ENCODE data around the gene CMTM6.
A peak's percentile ranks its signal among the peaks of the same experiment; 100 is the strongest.

Gene CMTM6

DNA sequence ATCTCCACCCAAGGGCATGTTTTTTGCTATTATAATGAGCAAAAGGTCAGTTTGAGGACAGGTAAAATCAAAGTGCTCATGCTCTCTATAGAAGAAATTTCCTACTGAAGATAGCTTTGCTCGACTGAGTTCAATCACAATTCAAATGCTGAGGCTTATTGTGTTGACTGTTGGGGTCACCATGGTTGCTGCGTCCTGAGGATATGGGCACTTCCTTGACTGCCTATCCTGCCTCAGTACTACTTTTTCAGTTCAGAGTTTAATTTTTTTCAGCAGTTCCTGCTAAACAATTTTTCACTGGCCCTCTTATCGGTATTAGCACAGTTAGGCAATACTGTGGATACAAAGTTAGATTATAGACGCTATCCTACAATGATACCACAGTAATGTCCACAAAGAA is 3.8 kb upstream of the CMTM6 start:
- Histone ChIP-seq H3K9ac (ENCODE audit: low read length) (no peak overlapping the region), H3K27ac (ENCODE audit: low read length) (no peak overlapping the region), H3F3A (ENCODE audit: insufficient read depth, low read length) (peaks cover 11% of the 10 kb centered on the region), H3K9me2 (replicated peaks; ENCODE audit: insufficient read depth, low read length) (no peaks in the 10 kb centered on the region), H3K4me1 (ENCODE audit: low read length) (0 out of 2 replicates have a peak, but pooled peaks cover 3% of the 10 kb centered on the region), H2AFZ (ENCODE audit: low read length) (no peak overlapping the region), H4K20me1 (ENCODE audit: insufficient read depth, low read length) (no peaks in the 10 kb centered on the region), H3K4me3 (ENCODE audit: low read length) (no peak overlapping the region), H3K36me3 (replicated peaks; ENCODE audit: insufficient read depth, low read length) (no peaks in the 10 kb centered on the region), H3K27me3 (replicated peaks; ENCODE audit: insufficient read depth, low read length) (no peaks in the 10 kb centered on the region), H3K9me3 (replicated peaks; ENCODE audit: insufficient read depth, low read length) (no peaks in the 10 kb centered on the region), H3K79me2 (ENCODE audit: low read length) (peaks cover 11% of the 10 kb centered on the region), H3K4me2 (ENCODE audit: low read depth, low read length) (no peak overlapping the region)
- no peak for DNase-seq
- TF ChIP-seq, protein P1, sequence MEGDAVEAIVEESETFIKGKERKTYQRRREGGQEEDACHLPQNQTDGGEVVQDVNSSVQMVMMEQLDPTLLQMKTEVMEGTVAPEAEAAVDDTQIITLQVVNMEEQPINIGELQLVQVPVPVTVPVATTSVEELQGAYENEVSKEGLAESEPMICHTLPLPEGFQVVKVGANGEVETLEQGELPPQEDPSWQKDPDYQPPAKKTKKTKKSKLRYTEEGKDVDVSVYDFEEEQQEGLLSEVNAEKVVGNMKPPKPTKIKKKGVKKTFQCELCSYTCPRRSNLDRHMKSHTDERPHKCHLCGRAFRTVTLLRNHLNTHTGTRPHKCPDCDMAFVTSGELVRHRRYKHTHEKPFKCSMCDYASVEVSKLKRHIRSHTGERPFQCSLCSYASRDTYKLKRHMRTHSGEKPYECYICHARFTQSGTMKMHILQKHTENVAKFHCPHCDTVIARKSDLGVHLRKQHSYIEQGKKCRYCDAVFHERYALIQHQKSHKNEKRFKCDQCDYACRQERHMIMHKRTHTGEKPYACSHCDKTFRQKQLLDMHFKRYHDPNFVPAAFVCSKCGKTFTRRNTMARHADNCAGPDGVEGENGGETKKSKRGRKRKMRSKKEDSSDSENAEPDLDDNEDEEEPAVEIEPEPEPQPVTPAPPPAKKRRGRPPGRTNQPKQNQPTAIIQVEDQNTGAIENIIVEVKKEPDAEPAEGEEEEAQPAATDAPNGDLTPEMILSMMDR (IDR thresholded peaks at IDR 0.05; ENCODE audit: low read length), result no peak
- no peak for TF ChIP-seq EZH2 (optimal IDR thresholded peaks at IDR 0.05; ENCODE audit: low read depth, low read length)
- no peak for TF ChIP-seq EZH2phosphoT487 (IDR thresholded peaks at IDR 0.05; ENCODE audit: low read length)

DNA sequence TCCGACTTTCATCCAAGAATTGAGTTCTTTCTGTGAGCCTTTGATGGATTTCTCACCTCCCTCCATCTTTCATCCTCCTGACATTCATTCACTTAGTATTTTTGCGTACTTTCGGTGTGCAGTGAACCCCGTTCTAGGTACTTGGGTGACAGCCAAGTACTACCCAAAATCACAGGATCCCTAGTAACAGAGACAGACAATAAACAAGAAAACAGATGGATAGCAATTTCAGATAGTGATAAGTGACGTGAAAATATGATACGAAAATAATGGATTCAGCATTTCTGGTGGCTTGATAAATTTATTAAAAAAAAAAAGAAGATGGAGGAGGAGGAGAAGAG is 264 bp upstream of the CMTM6 start:
- Histone ChIP-seq H3F3A (ENCODE audit: insufficient read depth, low read length) (peaks cover 13% of the 10 kb centered on the region), H3K4me3 (ENCODE audit: low read length) (peak overlapping the region; percentile 99), H3K27ac (ENCODE audit: low read length) (peak overlapping the region; percentile 18; the same call in 1 of the 2 replicates), H3K79me2 (ENCODE audit: low read length) (peaks cover 34% of the 10 kb centered on the region), H3K4me1 (ENCODE audit: low read length) (0 out of 2 replicates have a peak, but pooled peaks cover 3% of the 10 kb centered on the region), H3K9me3 (replicated peaks; ENCODE audit: insufficient read depth, low read length) (no peaks in the 10 kb centered on the region), H3K9me2 (replicated peaks; ENCODE audit: insufficient read depth, low read length) (no peaks in the 10 kb centered on the region), H3K9ac (ENCODE audit: low read length) (peak overlapping the region; percentile 52; the same call in 1 of the 2 replicates), H3K36me3 (replicated peaks; ENCODE audit: insufficient read depth, low read length) (no peaks in the 10 kb centered on the region), H2AFZ (ENCODE audit: low read length) (peak overlapping the region; percentile 99), H3K27me3 (replicated peaks; ENCODE audit: insufficient read depth, low read length) (no peaks in the 10 kb centered on the region), H4K20me1 (ENCODE audit: insufficient read depth, low read length) (no peaks in the 10 kb centered on the region), H3K4me2 (ENCODE audit: low read depth, low read length) (peak overlapping the region; percentile 80; the same call in 1 of the 2 replicates)
- TF ChIP-seq EZH2phosphoT487 (IDR thresholded peaks at IDR 0.05; ENCODE audit: low read length) (no peak), EZH2 (optimal IDR thresholded peaks at IDR 0.05; ENCODE audit: low read depth, low read length) (no peak)
- peak; percentile 17 for DNase-seq

DNA sequence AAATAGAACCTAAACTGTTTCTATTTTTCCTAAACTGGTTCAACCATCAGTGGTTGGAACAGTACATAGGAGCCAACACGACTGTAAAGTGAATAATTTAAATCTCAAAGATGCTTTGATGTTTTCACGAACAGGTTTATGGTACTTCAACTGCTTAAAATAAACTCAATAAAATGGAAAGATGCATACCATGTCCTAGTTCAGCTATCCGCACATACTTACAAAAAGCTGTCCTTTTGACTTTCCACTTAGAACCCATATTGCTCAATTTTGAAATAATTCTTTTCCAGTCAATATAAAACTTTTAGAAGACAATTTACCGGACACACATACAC is 902 bp downstream of the CMTM6 start:
- H3K27me3 ChIP-seq (replicated peaks; ENCODE audit: insufficient read depth, low read length), result no peaks in the 10 kb centered on the region
- DNase-seq, result no peak
- peaks cover 13% of the 10 kb centered on the region for H3F3A ChIP-seq (ENCODE audit: insufficient read depth, low read length)
- no peaks in the 10 kb centered on the region for H3K9me2 ChIP-seq (replicated peaks; ENCODE audit: insufficient read depth, low read length)
- peak overlapping the region; percentile 86 for H3K27ac ChIP-seq (ENCODE audit: low read length)
- peak overlapping the region; percentile 90 for H2AFZ ChIP-seq (ENCODE audit: low read length)
- 0 out of 2 replicates have a peak, but pooled peaks cover 3% of the 10 kb centered on the region for H3K4me1 ChIP-seq (ENCODE audit: low read length)
- peak overlapping the region; percentile 85 for H3K4me2 ChIP-seq (ENCODE audit: low read depth, low read length)
- no peak for TF ChIP-seq EZH2phosphoT487 (IDR thresholded peaks at IDR 0.05; ENCODE audit: low read length)
- TF ChIP-seq, protein P1 (IDR thresholded peaks at IDR 0.05; ENCODE audit: low read length), result no peak
- no peak for TF ChIP-seq EZH2 (optimal IDR thresholded peaks at IDR 0.05; ENCODE audit: low read depth, low read length)
- H3K79me2 ChIP-seq (ENCODE audit: low read length), result peaks cover 36% of the 10 kb centered on the region
- H3K36me3 ChIP-seq (replicated peaks; ENCODE audit: insufficient read depth, low read length), result no peaks in the 10 kb centered on the region
- H3K9me3 ChIP-seq (replicated peaks; ENCODE audit: insufficient read depth, low read length), result no peaks in the 10 kb centered on the region
- H3K4me3 ChIP-seq (ENCODE audit: low read length), result peak overlapping the region; percentile 99
- H4K20me1 ChIP-seq (ENCODE audit: insufficient read depth, low read length), result no peaks in the 10 kb centered on the region
- H3K9ac ChIP-seq (ENCODE audit: low read length), result peak overlapping the region; percentile 78
